Measurements from ENCODE around the gene ELMO2.

ELMO2 gene

DNA sequence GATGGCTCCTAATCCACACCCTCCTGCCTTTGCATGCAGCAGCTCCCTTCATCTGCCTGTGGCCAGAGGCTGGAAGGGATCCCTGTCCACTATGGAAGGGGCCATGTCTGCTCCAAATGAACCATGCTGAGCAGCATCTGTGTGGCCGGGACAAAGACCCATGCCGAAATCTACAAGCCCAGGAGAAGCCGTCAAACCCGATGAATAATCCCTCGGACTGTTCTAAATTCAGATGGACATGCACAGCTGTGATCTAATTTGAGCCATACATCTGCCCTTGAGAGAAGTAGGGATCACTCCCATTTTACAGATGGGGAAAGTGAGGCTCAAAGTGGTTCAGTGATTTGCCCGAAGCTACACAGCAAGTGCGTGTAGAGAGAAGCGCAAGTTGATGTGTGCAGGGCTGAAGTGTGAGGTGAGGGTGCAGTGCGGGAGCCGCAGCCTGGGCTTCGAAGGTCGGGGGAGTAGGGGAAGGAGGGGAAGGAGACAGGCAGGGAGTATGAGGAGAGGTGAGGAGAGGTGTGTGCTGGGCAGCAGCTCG is 75.5 kb downstream of the ELMO2 start:
- FAIRE-seq = no peak

DNA sequence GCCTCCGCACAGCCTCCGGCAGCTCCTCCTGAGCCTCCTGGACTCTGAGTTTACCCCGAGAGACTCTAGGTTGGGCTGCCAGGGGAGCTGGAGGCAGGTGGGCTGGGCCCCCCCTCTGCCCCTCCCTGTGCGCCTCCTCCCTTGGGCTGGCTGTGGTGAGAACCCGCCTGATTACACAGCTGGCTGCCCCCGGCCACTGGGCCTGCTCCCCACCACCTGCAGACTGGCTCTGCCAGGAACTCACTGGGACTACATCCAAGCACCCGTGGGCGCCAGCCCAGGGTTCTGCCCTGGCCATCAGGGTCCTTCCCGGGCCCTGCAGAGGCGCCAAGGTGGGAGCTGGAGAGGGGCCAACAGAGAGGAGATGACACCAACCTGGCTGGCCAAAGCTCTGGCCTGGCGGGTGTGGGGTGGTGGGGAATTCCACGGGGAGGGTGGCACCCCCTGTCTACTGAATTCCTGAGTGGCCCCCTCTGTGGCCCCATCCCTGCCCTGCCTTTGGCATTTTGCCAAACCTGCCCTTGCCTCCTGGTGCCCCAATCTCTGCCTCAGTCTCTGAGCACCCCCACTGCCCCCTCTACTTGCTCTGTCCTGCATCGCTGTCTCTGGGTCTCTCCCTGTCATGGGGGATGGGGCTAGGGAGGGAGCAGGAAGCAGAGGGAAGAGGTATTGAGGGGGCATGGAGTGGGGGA is 76.2 kb downstream of the ELMO2 start:
- no peak for FAIRE-seq

DNA sequence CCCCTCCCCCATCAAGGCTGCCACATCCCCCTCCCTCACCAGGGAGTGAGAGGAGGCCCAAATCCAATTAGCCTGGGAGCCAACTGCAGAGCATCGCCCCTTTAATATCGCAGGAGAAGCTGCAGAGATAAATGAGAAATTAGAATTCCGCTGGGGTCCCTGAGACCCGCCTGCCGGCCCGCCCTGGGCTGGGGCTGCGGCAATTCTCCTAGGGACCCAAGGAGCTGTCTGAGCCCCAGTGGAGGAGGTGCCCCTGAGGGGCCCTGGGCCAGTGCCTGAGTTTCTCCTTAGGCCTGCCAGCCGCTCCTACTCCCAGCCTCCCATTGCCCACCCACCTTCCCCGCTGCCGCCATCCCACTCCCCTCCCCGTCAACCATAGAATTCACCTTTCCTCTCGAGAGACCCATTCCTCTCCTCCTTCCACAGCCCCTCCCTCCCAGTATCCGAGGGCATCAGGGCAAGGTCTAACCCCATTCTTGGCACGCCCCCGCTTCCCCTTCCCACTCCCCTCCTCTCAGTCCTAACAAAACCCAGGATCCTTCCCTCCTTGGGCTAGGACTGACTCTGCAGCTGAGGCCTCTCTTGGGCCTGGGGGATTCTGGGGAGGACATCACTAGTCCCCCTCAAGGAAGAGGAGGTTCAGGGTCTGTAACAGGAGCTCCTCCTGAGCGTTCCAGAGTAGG is 78.1 kb downstream of the ELMO2 start:
- no peak for FAIRE-seq

DNA sequence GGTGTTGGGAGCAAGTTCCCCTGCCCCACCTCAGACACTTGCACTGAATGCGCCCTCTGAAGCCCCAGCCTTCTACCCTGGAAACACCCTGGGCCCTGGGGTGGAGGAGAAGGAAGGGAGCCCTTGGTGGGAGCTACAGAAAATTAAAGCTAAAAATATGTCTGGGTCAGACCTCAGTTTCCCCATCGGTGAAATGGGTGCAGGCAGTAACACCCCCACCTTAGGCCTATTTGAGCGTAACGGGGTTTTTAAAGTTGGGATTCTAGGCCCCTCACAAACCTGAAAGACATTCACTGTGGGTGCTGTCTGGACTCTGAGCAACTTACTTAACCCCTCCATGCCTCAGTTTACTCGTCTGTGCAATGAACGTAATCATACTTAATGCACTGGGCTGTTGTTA is 78.9 kb downstream of the ELMO2 start:
- no peak for FAIRE-seq

DNA sequence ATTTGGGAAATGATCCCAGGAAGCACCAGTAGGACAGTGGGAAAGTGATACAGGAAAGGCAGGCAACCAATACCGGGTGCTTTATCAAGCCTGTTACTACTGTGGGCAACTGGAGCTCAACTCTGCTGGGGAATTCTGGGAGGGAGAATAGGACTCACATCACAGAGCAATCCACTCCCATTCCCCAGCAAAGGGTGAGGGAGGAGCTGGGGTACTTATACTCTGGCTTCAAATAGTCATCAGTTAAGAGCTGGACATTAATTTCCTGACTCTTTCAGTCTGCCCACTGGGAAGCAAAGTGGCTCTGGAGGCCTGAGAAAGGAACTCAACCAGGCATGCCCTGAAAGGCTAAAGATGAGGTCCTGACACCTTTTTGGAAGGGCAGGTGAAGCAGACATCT is 80.6 kb downstream of the ELMO2 start:
- no peak for FAIRE-seq

DNA sequence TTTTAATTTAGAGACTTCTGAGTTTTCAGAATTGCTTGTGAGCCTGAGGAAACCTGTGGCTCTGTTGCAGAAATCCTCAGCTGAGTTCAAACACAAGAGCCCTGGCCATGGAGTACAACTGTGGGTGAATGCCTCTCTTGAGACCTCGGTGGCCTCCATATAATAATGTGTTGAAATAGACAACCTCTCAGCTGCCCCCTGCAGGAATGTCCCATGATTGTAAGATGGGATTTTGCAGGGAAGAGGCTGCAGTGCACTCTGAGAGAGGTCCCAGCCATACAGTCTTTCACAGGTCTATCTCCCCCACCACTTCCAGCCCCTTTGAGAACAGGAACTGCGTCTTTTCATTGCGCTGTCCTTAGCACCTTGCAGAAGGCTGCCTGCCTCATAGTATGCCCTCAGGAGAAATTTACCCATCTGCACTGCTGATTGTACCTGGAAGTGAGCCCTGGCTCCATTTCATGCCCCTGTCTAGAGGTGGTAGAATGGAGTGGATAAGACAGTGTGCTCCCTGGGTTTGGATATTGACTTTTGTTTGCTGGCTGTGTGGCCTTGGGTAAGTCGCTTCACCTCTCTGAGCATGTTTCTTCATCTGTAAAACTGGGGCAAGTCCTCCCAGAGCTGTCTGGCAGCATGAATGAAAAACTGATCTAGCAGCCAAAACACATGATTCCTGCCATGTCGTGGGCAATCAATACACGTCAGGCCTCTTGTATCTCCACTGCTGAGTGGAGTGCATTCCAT is 81.3 kb downstream of the ELMO2 start:
- no peak for FAIRE-seq

DNA sequence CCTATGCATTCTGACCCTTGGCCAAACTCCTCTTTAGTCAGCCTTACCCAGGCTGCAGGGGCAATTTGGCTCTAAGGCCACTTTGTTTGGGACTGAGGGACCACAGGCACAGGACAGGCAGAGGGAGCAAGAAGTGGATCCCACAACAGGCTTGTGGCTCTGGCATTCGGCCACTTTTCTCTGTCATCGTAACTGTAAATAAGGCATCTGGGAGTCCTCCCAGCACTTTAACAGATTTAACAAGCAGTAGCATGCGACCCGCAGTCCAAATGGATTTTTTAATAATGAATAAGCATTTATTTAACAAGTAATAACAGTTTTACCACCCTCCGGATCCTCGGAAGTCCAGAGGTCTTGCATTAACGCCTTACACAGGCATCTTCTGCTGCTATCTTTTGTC is 82.0 kb downstream of the ELMO2 start:
- no peak for FAIRE-seq

DNA sequence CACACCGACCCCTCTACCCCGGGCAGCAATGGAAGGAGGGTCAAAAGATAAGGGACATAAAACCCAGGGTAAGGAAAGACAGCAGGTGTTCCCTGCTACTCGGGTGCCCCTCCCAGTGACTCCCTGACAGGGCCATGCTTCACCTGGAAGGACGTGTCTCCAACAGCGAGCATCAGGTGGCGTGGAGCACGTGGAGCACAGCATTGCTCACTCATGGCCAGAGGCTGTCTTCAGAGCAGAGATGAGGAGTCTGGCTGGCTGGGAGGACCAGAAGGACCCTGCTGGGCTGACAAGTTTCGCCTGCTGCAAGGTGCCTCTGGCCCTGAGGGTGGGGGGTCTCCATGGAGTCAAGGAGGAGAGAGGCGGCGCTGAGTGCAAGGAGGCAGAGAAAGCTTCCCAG is 82.9 kb downstream of the ELMO2 start:
- no peak for FAIRE-seq

DNA sequence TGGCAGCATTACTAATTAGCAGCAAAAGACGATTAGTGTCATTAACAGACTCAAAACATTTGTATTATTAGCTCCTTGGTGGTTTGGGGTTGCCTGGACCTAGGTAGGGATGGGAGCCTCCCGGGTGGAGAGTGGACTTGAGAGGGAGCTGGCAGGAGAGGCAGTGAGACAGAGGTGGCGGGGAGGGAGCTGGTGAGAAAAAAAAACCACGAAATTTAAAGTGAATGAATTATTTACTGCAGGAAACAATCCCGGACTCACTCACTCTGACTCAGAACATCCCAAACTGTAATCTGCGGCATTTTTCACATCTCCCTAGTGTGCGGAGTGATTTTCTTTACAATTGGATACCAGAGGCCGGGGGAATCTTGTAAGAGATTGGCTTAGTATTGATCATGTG is 83.8 kb downstream of the ELMO2 start:
- FAIRE-seq = no peak

DNA sequence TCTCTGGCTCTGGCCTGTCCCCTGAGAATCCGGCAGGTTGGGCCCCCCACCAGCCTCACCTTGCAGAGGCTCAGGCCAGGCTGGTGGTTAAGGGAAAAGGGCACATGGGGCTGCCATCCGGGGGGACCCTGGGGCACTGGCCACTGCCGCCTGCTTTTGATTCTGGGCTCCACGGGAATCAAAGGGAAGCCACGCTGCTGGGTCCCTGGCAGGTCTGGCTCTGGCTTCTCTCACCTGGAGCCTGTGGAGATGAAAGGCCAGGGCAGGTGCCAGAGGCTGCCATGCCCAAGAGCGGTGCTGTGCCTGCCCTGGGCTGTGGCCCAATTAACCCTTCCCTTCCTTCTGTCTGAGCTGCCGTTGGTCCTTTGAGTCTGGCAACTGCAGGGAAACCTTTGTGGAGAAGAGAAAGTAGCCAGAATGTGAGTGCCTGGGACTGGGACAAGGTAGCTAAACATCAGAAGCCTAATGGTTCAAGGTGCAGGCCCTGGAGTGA is 88.7 kb downstream of the ELMO2 start:
- no peak for FAIRE-seq

DNA sequence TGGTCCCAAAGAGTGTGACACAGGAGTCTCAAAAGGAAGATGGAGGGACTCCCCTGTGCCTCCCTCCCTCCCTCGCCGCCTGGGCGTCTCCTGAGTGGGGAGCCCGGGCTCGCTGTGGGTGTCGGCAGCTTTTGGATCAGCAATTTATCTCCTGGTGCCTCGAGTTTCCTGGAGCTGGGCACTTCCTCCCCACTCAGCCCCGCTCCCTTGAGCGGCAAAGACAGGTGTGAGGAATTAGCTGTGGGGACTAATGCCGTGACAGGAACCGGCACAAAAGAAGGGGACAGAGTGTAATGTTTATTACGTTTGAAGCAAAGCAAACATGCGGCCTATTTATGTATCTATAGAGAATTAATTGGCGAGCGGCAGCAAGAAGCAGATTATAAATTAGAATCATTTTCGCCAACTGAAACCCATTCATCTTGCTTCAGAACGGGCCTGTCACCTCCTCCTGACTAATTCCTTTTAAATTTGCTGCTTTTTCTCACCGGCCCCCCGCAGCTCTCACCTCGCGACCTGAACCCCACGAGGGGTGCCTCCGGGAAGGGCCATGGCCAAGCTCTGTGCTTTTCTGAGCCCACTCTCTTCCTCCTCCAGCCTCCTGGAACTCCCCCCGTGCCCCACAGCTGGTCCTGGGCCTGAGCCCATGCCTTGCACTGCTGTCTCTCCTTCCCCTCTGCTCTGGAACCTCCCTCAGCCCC is 89.3 kb downstream of the ELMO2 start:
- FAIRE-seq = no peak
